KMS-11 (cell line): Measurements from ENCODE around the gene TTF1.
A peak's percentile ranks its signal among the peaks of the same experiment; 100 is the strongest.

Experiments used
- H2AFZ ChIP-seq: fragments of 200-600 bp; sonication (generic); 2 replicates; pipeline ENCODE4 v1.6.1; 2016; ENCODE audit warnings: antibody characterized with exemption, mixed run types, low read depth
- H3K27ac ChIP-seq: fragments of 200-600 bp; sonication (generic); 2 replicates; pipeline ENCODE4 v1.6.1; 2016; ENCODE audit warnings: mild to moderate bottlenecking, mixed run types
- H3K27me3 ChIP-seq: fragments of 200-600 bp; sonication (generic); 2 replicates; pipeline ENCODE4 v1.6.1; 2017; ENCODE audit warnings: mild to moderate bottlenecking, low read depth, mixed run types, moderate library complexity; ENCODE audit not compliant: insufficient read depth
- H3K36me3 ChIP-seq: fragments of 200-600 bp; sonication (generic); 2 replicates; pipeline ENCODE4 v1.6.1; 2017; ENCODE audit warnings: mild to moderate bottlenecking, mixed run types; ENCODE audit not compliant: insufficient read depth
- H3K4me1 ChIP-seq: fragments of 200-600 bp; sonication (generic); 2 replicates; pipeline ENCODE4 v1.6.1; 2016; ENCODE audit warnings: mild to moderate bottlenecking, low read depth, mixed run types; ENCODE audit not compliant: poor library complexity, severe bottlenecking
- H3K4me2 ChIP-seq: fragments of 200-600 bp; sonication (generic); 2 replicates; pipeline ENCODE4 v1.7.0; 2016; ENCODE audit warnings: mild to moderate bottlenecking, mixed run types
- H3K4me3 ChIP-seq: fragments of 200-600 bp; sonication (generic); IDR thresholded peaks from 2 replicates; pipeline ENCODE4 v1.6.1; 2017; ENCODE audit warnings: low read depth, low read length, mixed read lengths; ENCODE audit not compliant: insufficient read depth
- H3K79me2 ChIP-seq: fragments of 200-600 bp; sonication (generic); 2 replicates; pipeline ENCODE4 v1.6.1; 2016; ENCODE audit warnings: low read depth, mixed run types; ENCODE audit not compliant: insufficient read depth
- H3K9ac ChIP-seq: fragments of 200-600 bp; sonication (generic); 2 replicates; pipeline ENCODE4 v1.6.1; 2016; ENCODE audit warnings: mild to moderate bottlenecking, mixed run types
- H4K20me1 ChIP-seq: fragments of 200-600 bp; sonication (generic); 2 replicates; pipeline ENCODE4 v1.6.1; 2016; ENCODE audit warnings: mild to moderate bottlenecking, mixed run types; ENCODE audit not compliant: insufficient read depth
- CTCF ChIP-seq: fragments of 200-600 bp; sonication (generic); conservative IDR thresholded peaks from 2 replicates; pipeline ENCODE4 v1.6.1; 2017; ENCODE audit warnings: low read depth, mild to moderate bottlenecking, antibody characterized with exemption, low read length, moderate library complexity, mixed read lengths

The TTF1 gene

GRCh38 chr9:132413926-132414325 lies 7.3 kb upstream of the TTF1 start:
- Histone ChIP-seq H3K9ac (no peak overlapping the region), H3K27me3 (peaks cover 64% of the 10 kb centered on the region), H3K27ac (no peak overlapping the region), H3K4me2 (no peak overlapping the region), H3K36me3 (no peaks in the 10 kb centered on the region), H3K4me1 (peaks cover 13% of the 10 kb centered on the region), H3K4me3 (no peak overlapping the region), H2AFZ (no peak overlapping the region), H3K79me2 (no peaks in the 10 kb centered on the region), H4K20me1 (no peaks in the 10 kb centered on the region)
- TF ChIP-seq CTCF, result no peak

- TF ChIP-seq CTCF, result peak; percentile 40; the same call in 1 of the 2 replicates
- H3K27me3 ChIP-seq, result peaks cover 61% of the 10 kb centered on the region
- H3K4me2 ChIP-seq, result peak overlapping the region; percentile 64; the same call in 1 of the 2 replicates
- H3K4me1 ChIP-seq, result peaks cover 16% of the 10 kb centered on the region
- H3K79me2 ChIP-seq, result no peaks in the 10 kb centered on the region
- H3K9ac ChIP-seq, result no peak overlapping the region
- H3K27ac ChIP-seq, result no peak overlapping the region
- H2AFZ ChIP-seq, result no peak overlapping the region
- no peak overlapping the region for H3K4me3 ChIP-seq
- H3K36me3 ChIP-seq, result no peaks in the 10 kb centered on the region
- H4K20me1 ChIP-seq, result no peaks in the 10 kb centered on the region
Measured at GRCh38 chr9:132412089-132412488, 5.4 kb upstream of the TTF1 start.

GRCh38 chr9:132411091-132411508 lies 4.5 kb upstream of the TTF1 start:
- Histone ChIP-seq H3K79me2 (peaks cover 4% of the 10 kb centered on the region), H3K4me3 (no peak overlapping the region), H2AFZ (peak overlapping the region; percentile 54; the same call in 1 of the 2 replicates), H3K27ac (no peak overlapping the region), H3K4me1 (peaks cover 20% of the 10 kb centered on the region), H4K20me1 (no peaks in the 10 kb centered on the region), H3K36me3 (no peaks in the 10 kb centered on the region), H3K4me2 (peak overlapping the region; percentile 64), H3K9ac (no peak overlapping the region), H3K27me3 (peaks cover 61% of the 10 kb centered on the region)
- TF ChIP-seq CTCF, result peak; percentile 83

- Histone ChIP-seq H3K27ac (no peak overlapping the region), H3K36me3 (no peaks in the 10 kb centered on the region), H3K4me2 (peak overlapping the region; percentile 64; the same call in 1 of the 2 replicates), H3K79me2 (peaks cover 9% of the 10 kb centered on the region), H3K9ac (no peak overlapping the region), H4K20me1 (no peaks in the 10 kb centered on the region), H3K27me3 (peaks cover 57% of the 10 kb centered on the region), H3K4me3 (no peak overlapping the region), H2AFZ (peak overlapping the region; percentile 54; the same call in 1 of the 2 replicates), H3K4me1 (peaks cover 22% of the 10 kb centered on the region)
- no peak for TF ChIP-seq CTCF
Measured at GRCh38 chr9:132410642-132411041, 4.0 kb upstream of the TTF1 start.
